CD14-positive monocyte (primary cell): ENCODE results near the gene MAGEL2. TPM values are rescaled to one million over a fixed set of nuclear protein-coding genes. Genes with fewer than 3 reads are reported as not detected.

ENCODE experiments used
- DNase-seq, 3 donors: peaks; one replicate each; pipeline ENCODE4 v3.0.0-alpha.2; 2011 to 2022
- H2AFZ ChIP-seq: 2 replicates; pipeline ENCODE4 v1.6.0; 2012; ENCODE audit warnings: mild to moderate bottlenecking, low read depth, low read length, inconsistent platforms; ENCODE audit not compliant: insufficient read depth, poor library complexity, severe bottlenecking
- H3K27ac ChIP-seq, 2 donors: 1 replicate in 1 of 2; 2 replicates in 1 of 2; pipeline ENCODE4 v1.5.1; 2012 to 2013; ENCODE audit warnings: low read length in 2 of 2, control low read depth in 1 of 2, inconsistent platforms in 1 of 2, low read depth in 1 of 2, mild to moderate bottlenecking in 1 of 2
- H3K27me3 ChIP-seq, 2 donors: one replicate each; pipeline versions ENCODE4 v1.6.0 to v1.6.1; 2011 to 2013; ENCODE audit warnings: low read length in 2 of 2; ENCODE audit not compliant: control insufficient read depth in 2 of 2, insufficient read depth in 2 of 2
- H3K36me3 ChIP-seq, 2 donors: replicated peaks in 1 of 2; 1 replicate in 1 of 2; 2 replicates in 1 of 2; pipeline versions ENCODE4 v1.5.1 to v1.6.1; 2012 to 2013; ENCODE audit warnings: low read length in 2 of 2, control low read depth in 1 of 2, inconsistent platforms in 1 of 2, mild to moderate bottlenecking in 1 of 2; ENCODE audit not compliant: insufficient read depth in 2 of 2, control insufficient read depth in 1 of 2
- H3K4me1 ChIP-seq, 2 donors: 1 replicate in 1 of 2; 2 replicates in 1 of 2; pipeline versions ENCODE4 v1.5.1 to v1.6.1; 2012 to 2013; ENCODE audit warnings: low read length in 2 of 2, control low read depth in 1 of 2, inconsistent platforms in 1 of 2, mild to moderate bottlenecking in 1 of 2, moderate library complexity in 1 of 2; ENCODE audit not compliant: insufficient read depth in 2 of 2, control insufficient read depth in 1 of 2
- H3K4me2 ChIP-seq: replicated peaks from 2 replicates; pipeline ENCODE3; 2012; ENCODE audit warnings: low read length, moderate library complexity, mild to moderate bottlenecking; ENCODE audit not compliant: poor library complexity, severe bottlenecking; ENCODE audit errors: extremely low read depth
- H3K4me3 ChIP-seq, 3 experiments: fragments of 200-600 bp in 1 of 3; sonication (generic) in 1 of 3; replicated peaks in 1 of 3; 1 replicate in 2 of 3; 2 replicates in 1 of 3; pipeline ENCODE4 v1.5.1; 2011 to 2013; ENCODE audit warnings: low read length in 3 of 3, mild to moderate bottlenecking in 3 of 3, control low read depth in 2 of 3, low read depth in 2 of 3, inconsistent platforms in 1 of 3, moderate library complexity in 1 of 3
- H3K79me2 ChIP-seq: 2 replicates; pipeline ENCODE4 v1.6.0; 2012; ENCODE audit warnings: mild to moderate bottlenecking, control low read depth, inconsistent platforms, low read length, moderate library complexity; ENCODE audit not compliant: insufficient read depth
- H3K9ac ChIP-seq: 2 replicates; pipeline ENCODE4 v1.6.0; 2017; ENCODE audit warnings: low read length, mild to moderate bottlenecking; ENCODE audit not compliant: insufficient read depth, poor library complexity, severe bottlenecking
- H3K9me3 ChIP-seq, 2 donors: replicated peaks in 1 of 2; 1 replicate in 1 of 2; 2 replicates in 1 of 2; pipeline versions ENCODE4 v1.5.1 to v1.6.1; 2012 to 2013; ENCODE audit warnings: low read length in 2 of 2, control low read depth in 1 of 2; ENCODE audit not compliant: control insufficient read depth in 1 of 2, insufficient read depth in 1 of 2
- H4K20me1 ChIP-seq: 2 replicates; pipeline ENCODE4 v1.6.0; 2012; ENCODE audit warnings: mild to moderate bottlenecking, low read length, control low read depth, moderate library complexity; ENCODE audit not compliant: insufficient read depth
- H3K27ac Mint-ChIP-seq, 7 donors: one replicate each; pipeline ENCODE4 v1.8.0; 2020; ENCODE audit warnings: mild to moderate bottlenecking in 7 of 7, mixed read lengths in 7 of 7, moderate library complexity in 6 of 7, inconsistent platforms in 2 of 7
- H3K27me3 Mint-ChIP-seq, 3 donors: one replicate each; pipeline ENCODE4 v1.8.0; 2021 to 2022; ENCODE audit warnings: low read depth in 3 of 3, mild to moderate bottlenecking in 3 of 3, mixed read lengths in 3 of 3, moderate library complexity in 3 of 3, inconsistent platforms in 1 of 3
- H3K36me3 Mint-ChIP-seq, 2 donors: one replicate each; pipeline ENCODE4 v1.8.0; 2020; ENCODE audit warnings: mixed read lengths in 2 of 2, inconsistent platforms in 1 of 2, mild to moderate bottlenecking in 1 of 2
- H3K4me1 Mint-ChIP-seq: one replicate; pipeline ENCODE4 v1.8.0; 2020; ENCODE audit warnings: mild to moderate bottlenecking, mixed read lengths
- H3K4me3 Mint-ChIP-seq, 2 donors: one replicate each; pipeline ENCODE4 v1.8.0; 2020; ENCODE audit warnings: mild to moderate bottlenecking in 2 of 2, mixed read lengths in 2 of 2, moderate library complexity in 1 of 2
- H3K9me3 Mint-ChIP-seq, 7 donors: one replicate each; pipeline ENCODE4 v1.8.0; 2020 to 2022; ENCODE audit warnings: mixed read lengths in 7 of 7, mild to moderate bottlenecking in 6 of 7, moderate library complexity in 6 of 7, inconsistent platforms in 2 of 7
- WGBS: methylation state at CpG from one replicate; pipeline ENCODE4 v1.1.5; 2013; ENCODE audit warnings: missing lambda C conversion rate; ENCODE audit not compliant: insufficient coverage; 5-methylcytosine and 5-hydroxymethylcytosine counted together
- intact Hi-C, 2 donors: fragments of 100-400 bp; cut with micrococcal nuclease; formaldehyde crosslinking; loops; one replicate each; pipeline versions ENCODE4 v1.15.0 to v1.15.1; 2023
- polyA plus RNA-seq, 3 donors: library from polyadenylated mRNA; depleted of rRNA in 1 of 3; unstranded in 2 of 3; stranded (reverse) in 1 of 3; fragments of 300-500 nt in 2 of 3; fragments of >200 nt in 1 of 3; fragmentation: Illumina TruSeq in 2 of 3; gene quantifications; 1 replicate in 2 of 3; 2 replicates in 1 of 3; pipeline ENCODE4 v1.2.3, GENCODE V29; 2012 to 2021
- TF ChIP-seq, protein P1 (sequence below): fragments of 200-600 bp; IDR thresholded peaks from one replicate; pipeline ENCODE4 v1.8.0; 2022; ENCODE audit warnings: antibody characterized with exemption, mild to moderate bottlenecking

MAGEL2 gene
- polyA plus RNA-seq, 3 donors, result not detected

DNA sequence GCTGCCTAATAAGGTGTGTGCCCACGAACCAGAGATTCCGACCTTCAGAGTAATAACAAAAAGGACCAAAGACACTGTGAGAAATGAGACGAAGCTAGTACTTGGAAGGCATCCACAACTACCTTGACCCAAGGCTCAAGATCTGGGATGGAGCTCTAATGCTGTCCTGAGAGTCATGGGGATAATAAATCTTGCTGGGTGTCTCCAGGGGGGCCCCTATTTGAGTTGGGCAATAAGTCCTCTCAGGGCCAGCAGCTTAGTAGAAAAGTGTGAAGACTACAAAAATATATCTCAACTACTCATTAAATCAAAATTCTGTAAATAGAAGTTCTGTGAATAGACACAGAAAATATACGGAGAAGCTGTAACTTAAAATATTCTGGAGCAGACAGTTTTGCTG is 42.3 kb upstream of the MAGEL2 start:
- no peak for DNase-seq
- no peak overlapping the region for H3K4me3 Mint-ChIP-seq
- no peaks in the 10 kb centered on the region for H3K79me2 ChIP-seq
- intact Hi-C loops, result no loop called here
- 81% methylated on average over 4 of the region's 4 CpGs for WGBS
- H4K20me1 ChIP-seq, result no peaks in the 10 kb centered on the region
- no peak overlapping the region for H3K27ac Mint-ChIP-seq
- H3K27me3 Mint-ChIP-seq, result peaks cover 2 to 8% (median 3%) of the 10 kb centered on the region in 3 donors
- H3K4me2 ChIP-seq, result no peak overlapping the region
- H3K36me3 ChIP-seq, result no peaks in the 10 kb centered on the region
- no peak overlapping the region for H3K27ac ChIP-seq
- peaks cover 15 to 24% of the 10 kb centered on the region in 2 donors for H3K9me3 ChIP-seq
- no peak overlapping the region for H2AFZ ChIP-seq
- H3K4me1 Mint-ChIP-seq, result no peaks in the 10 kb centered on the region
- peaks cover 6 to 48% (median 21%) of the 10 kb centered on the region in 7 donors for H3K9me3 Mint-ChIP-seq
- TF ChIP-seq, protein P1, sequence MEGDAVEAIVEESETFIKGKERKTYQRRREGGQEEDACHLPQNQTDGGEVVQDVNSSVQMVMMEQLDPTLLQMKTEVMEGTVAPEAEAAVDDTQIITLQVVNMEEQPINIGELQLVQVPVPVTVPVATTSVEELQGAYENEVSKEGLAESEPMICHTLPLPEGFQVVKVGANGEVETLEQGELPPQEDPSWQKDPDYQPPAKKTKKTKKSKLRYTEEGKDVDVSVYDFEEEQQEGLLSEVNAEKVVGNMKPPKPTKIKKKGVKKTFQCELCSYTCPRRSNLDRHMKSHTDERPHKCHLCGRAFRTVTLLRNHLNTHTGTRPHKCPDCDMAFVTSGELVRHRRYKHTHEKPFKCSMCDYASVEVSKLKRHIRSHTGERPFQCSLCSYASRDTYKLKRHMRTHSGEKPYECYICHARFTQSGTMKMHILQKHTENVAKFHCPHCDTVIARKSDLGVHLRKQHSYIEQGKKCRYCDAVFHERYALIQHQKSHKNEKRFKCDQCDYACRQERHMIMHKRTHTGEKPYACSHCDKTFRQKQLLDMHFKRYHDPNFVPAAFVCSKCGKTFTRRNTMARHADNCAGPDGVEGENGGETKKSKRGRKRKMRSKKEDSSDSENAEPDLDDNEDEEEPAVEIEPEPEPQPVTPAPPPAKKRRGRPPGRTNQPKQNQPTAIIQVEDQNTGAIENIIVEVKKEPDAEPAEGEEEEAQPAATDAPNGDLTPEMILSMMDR, result no peak
- H3K4me1 ChIP-seq, result peaks cover 0 to 5% of the 10 kb centered on the region in 2 donors
- no peaks in the 10 kb centered on the region for H3K36me3 Mint-ChIP-seq
- H3K4me3 ChIP-seq, result no peak overlapping the region
- no peak overlapping the region for H3K9ac ChIP-seq
- H3K27me3 ChIP-seq, result no peaks in the 10 kb centered on the region

DNA sequence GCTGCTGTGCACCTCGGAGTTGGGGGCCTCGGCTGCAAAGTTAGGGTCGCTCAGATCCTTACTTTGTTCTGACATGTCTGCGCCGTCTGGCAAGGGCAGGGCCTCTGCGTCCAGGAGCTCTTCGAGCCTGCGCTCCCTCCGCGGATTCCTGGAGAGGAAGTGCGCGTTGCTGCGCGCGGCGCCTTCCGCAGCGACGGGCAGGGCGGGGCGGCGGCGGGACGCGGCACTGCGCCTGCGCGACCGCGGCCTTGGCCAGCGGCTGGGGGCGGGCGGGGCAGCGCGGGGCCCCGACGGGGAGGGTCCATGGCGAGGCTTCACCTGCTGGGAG is 39.4 kb upstream of the MAGEL2 start, which contains the start of gene NDN:
TSS of gene NDN (minus strand) at position 163 of the 328 bp plus-strand sequence. CDS start at position 75, 88 bp downstream.
- H3K9me3 ChIP-seq, result peaks cover 6 to 14% of the 10 kb centered on the region in 2 donors
- H3K9me3 Mint-ChIP-seq, result peaks cover 8 to 44% (median 13%) of the 10 kb centered on the region in 7 donors
- H3K27ac ChIP-seq, result no peak within 1 kb of the TSS
- peaks cover 0 to 5% of the 10 kb centered on the region in 2 donors for H3K4me1 ChIP-seq
- no peak within 1 kb of the TSS for H3K27ac Mint-ChIP-seq
- TF ChIP-seq, protein P1, result no peak
- H3K27me3 ChIP-seq, result no peaks in the 10 kb centered on the region
- H3K4me3 Mint-ChIP-seq, result peak within 1 kb of the TSS; percentile 56 to 58
- DNase-seq, result peak in 1 of 3 donors; percentile 4
- no peaks in the 10 kb centered on the region for H4K20me1 ChIP-seq
- no peak within 1 kb of the TSS for H3K9ac ChIP-seq
- 24% methylated on average over 33 of the region's 38 CpGs for WGBS
- peak within 1 kb of the TSS; percentile 43 for H3K4me2 ChIP-seq
- H3K27me3 Mint-ChIP-seq, result peaks cover 2 to 8% (median 3%) of the 10 kb centered on the region in 3 donors
- intact Hi-C loops, result no loop called here
- no peaks in the 10 kb centered on the region for H3K36me3 ChIP-seq
- H2AFZ ChIP-seq, result peak within 1 kb of the TSS; percentile 21
- H3K4me1 Mint-ChIP-seq, result no peaks in the 10 kb centered on the region
- no peaks in the 10 kb centered on the region for H3K79me2 ChIP-seq
- H3K4me3 ChIP-seq, result peak within 1 kb of the TSS in 1 of 3 experiments; percentile 54
- no peaks in the 10 kb centered on the region for H3K36me3 Mint-ChIP-seq
